Effector CD8-positive, alpha-beta T cell (primary cell): ENCODE data around the gene DISC1.
"Not testable (repeated sequence)": the region's sequence is repeated elsewhere in the genome, so short reads cannot be mapped to it uniquely, and the experiment has no call there.

Experiments
- DNase-seq: peaks from one replicate; lab custom pipeline; 2025; lab: John Stamatoyannopoulos, UW

The DISC1 gene

GRCh38 chr1:231636157-231636556 lies 9.6 kb downstream of the DISC1 start:
- no peak for DNase-seq

- DNase-seq = not testable (repeated sequence)
Measured at GRCh38 chr1:231636922-231637321, 10.3 kb downstream of the DISC1 start.

GRCh38 chr1:231638647-231639046 lies 12.1 kb downstream of the DISC1 start:
- DNase-seq = no peak

GRCh38 chr1:231639819-231640218 lies 13.2 kb downstream of the DISC1 start:
- DNase-seq = no peak

- not testable (repeated sequence) for DNase-seq
Measured at GRCh38 chr1:231641444-231641843, 14.9 kb downstream of the DISC1 start.

GRCh38 chr1:231642061-231642460 lies 15.5 kb downstream of the DISC1 start:
- DNase-seq = not testable (repeated sequence)

- no peak for DNase-seq
Measured at GRCh38 chr1:231642618-231643017, 16.0 kb downstream of the DISC1 start.

- DNase-seq = no peak
Measured at GRCh38 chr1:231643071-231643934, 16.7 kb downstream of the DISC1 start.

GRCh38 chr1:231643935-231644237 lies 17.3 kb downstream of the DISC1 start:
- no peak for DNase-seq

- not testable (repeated sequence) for DNase-seq
Measured at GRCh38 chr1:231645634-231646033, 19.0 kb downstream of the DISC1 start.

- DNase-seq = not testable (repeated sequence)
Measured at GRCh38 chr1:231646165-231646564, 19.6 kb downstream of the DISC1 start.

GRCh38 chr1:231651621-231652260 lies 25.2 kb downstream of the DISC1 start:
- DNase-seq = not testable (repeated sequence)

GRCh38 chr1:231653632-231654031 lies 27.0 kb downstream of the DISC1 start:
- DNase-seq = no peak

GRCh38 chr1:231656741-231657140 lies 30.2 kb downstream of the DISC1 start:
- DNase-seq = no peak

GRCh38 chr1:231658223-231658622 lies 31.6 kb downstream of the DISC1 start:
- DNase-seq = not testable (repeated sequence)

- DNase-seq = no peak
Measured at GRCh38 chr1:231660198-231660597, 33.6 kb downstream of the DISC1 start.

GRCh38 chr1:231663211-231663792 lies 36.7 kb downstream of the DISC1 start:
- no peak for DNase-seq

- no peak for DNase-seq
Measured at GRCh38 chr1:231665101-231665500, 38.5 kb downstream of the DISC1 start.

GRCh38 chr1:231665726-231666125 lies 39.1 kb downstream of the DISC1 start:
- DNase-seq = no peak

- no peak for DNase-seq
Measured at GRCh38 chr1:231666220-231666936, 39.8 kb downstream of the DISC1 start.

GRCh38 chr1:231666937-231667608 lies 40.5 kb downstream of the DISC1 start:
- DNase-seq = no peak
